ENCODE data around the gene NDFIP2.

NDFIP2 gene

GRCh38 chr13:79549355-79550106, 68.6 kb downstream of the NDFIP2 start:
- no peaks in the 10 kb centered on the region for H3K9me3 ChIP-seq (ENCODE audit: insufficient read depth, low read depth, low read length)
- no CpG with 5 or more reads among the region's 2 CpGs for WGBS (ENCODE audit: extremely low coverage, insufficient coverage, insufficient read length)
- H4K12ac ChIP-seq (ENCODE audit: low read depth, low read length) = no peak overlapping the region
- no peak overlapping the region for H2BK120ac ChIP-seq (ENCODE audit: insufficient read depth, low read length, poor library complexity)
- H3K27me3 ChIP-seq (ENCODE audit: insufficient read depth, low read length) = no peaks in the 10 kb centered on the region
- no peak overlapping the region for H3K18ac ChIP-seq (ENCODE audit: low read length)
- no peak overlapping the region for H3K4me2 ChIP-seq (ENCODE audit: low read length)
- H3K4me3 ChIP-seq (ENCODE audit: low read depth, low read length) = no peak overlapping the region
- H3K4ac ChIP-seq (ENCODE audit: low read depth, low read length) = no peak overlapping the region
- no peak overlapping the region for H3K23ac ChIP-seq (ENCODE audit: low read length)
- H3K4me1 ChIP-seq (ENCODE audit: control insufficient read depth in 1 of 2, insufficient read depth in 2 of 2, low read length in 2 of 2) = no peaks in the 10 kb centered on the region
- no peak overlapping the region for H2BK12ac ChIP-seq (ENCODE audit: low read length)
- H2AFZ ChIP-seq (ENCODE audit: insufficient read depth, low read length, poor library complexity) = no peak overlapping the region
- DNase-seq = peak in 1 of 2 donors; percentile 48
- H3K14ac ChIP-seq (ENCODE audit: low read length) = no peak overlapping the region
- H2BK5ac ChIP-seq (ENCODE audit: low read depth, low read length, poor library complexity) = no peak overlapping the region
- no peak overlapping the region for H3K9ac ChIP-seq (ENCODE audit: low read length)
- H3K79me1 ChIP-seq (ENCODE audit: low read length) = no peaks in the 10 kb centered on the region
- H3K36me3 ChIP-seq (ENCODE audit: control insufficient read depth in 1 of 2, insufficient read depth in 2 of 2, low read length in 2 of 2) = no peaks in the 10 kb centered on the region
- H4K8ac ChIP-seq (ENCODE audit: low read depth, low read length) = no peak overlapping the region
- H4K91ac ChIP-seq (ENCODE audit: low read depth, low read length) = no peak overlapping the region
- H3K27ac ChIP-seq (ENCODE audit: low read depth, low read length) = no peak overlapping the region
- no peak overlapping the region for H2AK5ac ChIP-seq (ENCODE audit: low read length)
- H3K79me2 ChIP-seq (ENCODE audit: control insufficient read depth, insufficient read depth, low read length, poor library complexity) = no peaks in the 10 kb centered on the region

- Histone ChIP-seq H3K23ac (ENCODE audit: low read length) (no peak overlapping the region), H2BK12ac (ENCODE audit: low read length) (no peak overlapping the region), H2AFZ (ENCODE audit: insufficient read depth, low read length, poor library complexity) (no peak overlapping the region), H3K9ac (ENCODE audit: low read length) (no peak overlapping the region), H2BK120ac (ENCODE audit: insufficient read depth, low read length, poor library complexity) (no peak overlapping the region), H2AK5ac (ENCODE audit: low read length) (no peak overlapping the region), H4K91ac (ENCODE audit: low read depth, low read length) (no peak overlapping the region), H4K8ac (ENCODE audit: low read depth, low read length) (no peak overlapping the region), H3K18ac (ENCODE audit: low read length) (no peak overlapping the region), H3K27ac (ENCODE audit: low read depth, low read length) (no peak overlapping the region), H3K36me3 (ENCODE audit: control insufficient read depth in 1 of 2, insufficient read depth in 2 of 2, low read length in 2 of 2) (peaks cover 10 to 21% of the 10 kb centered on the region in 2 experiments), H2BK5ac (ENCODE audit: low read depth, low read length, poor library complexity) (no peak overlapping the region), H3K14ac (ENCODE audit: low read length) (no peak overlapping the region), H3K4me2 (ENCODE audit: low read length) (no peak overlapping the region), H3K79me1 (ENCODE audit: low read length) (no peaks in the 10 kb centered on the region), H4K12ac (ENCODE audit: low read depth, low read length) (no peak overlapping the region), H3K4ac (ENCODE audit: low read depth, low read length) (no peak overlapping the region), H3K27me3 (ENCODE audit: insufficient read depth, low read length) (no peaks in the 10 kb centered on the region), H3K79me2 (ENCODE audit: control insufficient read depth, insufficient read depth, low read length, poor library complexity) (no peaks in the 10 kb centered on the region), H3K9me3 (ENCODE audit: insufficient read depth, low read depth, low read length) (peaks cover 5% of the 10 kb centered on the region), H3K4me3 (ENCODE audit: low read depth, low read length) (no peak overlapping the region), H3K4me1 (ENCODE audit: control insufficient read depth in 1 of 2, insufficient read depth in 2 of 2, low read length in 2 of 2) (peaks cover 0 to 5% of the 10 kb centered on the region in 2 experiments)
- WGBS (ENCODE audit: extremely low coverage, insufficient coverage, insufficient read length) = no CpG with 5 or more reads among the region's 2 CpGs
- DNase-seq = no peak
Observed at GRCh38 chr13:79557666-79558065, 76.7 kb downstream of the NDFIP2 start.

GRCh38 chr13:79560954-79561353, 80.0 kb downstream of the NDFIP2 start:
- Histone ChIP-seq H3K4ac (ENCODE audit: low read depth, low read length) (no peak overlapping the region), H3K23ac (ENCODE audit: low read length) (no peak overlapping the region), H3K9ac (ENCODE audit: low read length) (no peak overlapping the region), H4K91ac (ENCODE audit: low read depth, low read length) (no peak overlapping the region), H3K79me2 (ENCODE audit: control insufficient read depth, insufficient read depth, low read length, poor library complexity) (no peaks in the 10 kb centered on the region), H3K79me1 (ENCODE audit: low read length) (no peaks in the 10 kb centered on the region), H2BK120ac (ENCODE audit: insufficient read depth, low read length, poor library complexity) (no peak overlapping the region), H4K8ac (ENCODE audit: low read depth, low read length) (no peak overlapping the region), H2BK5ac (ENCODE audit: low read depth, low read length, poor library complexity) (peak overlapping the region; percentile 11), H3K9me3 (ENCODE audit: insufficient read depth, low read depth, low read length) (peaks cover 5% of the 10 kb centered on the region), H3K36me3 (ENCODE audit: control insufficient read depth in 1 of 2, insufficient read depth in 2 of 2, low read length in 2 of 2) (peaks cover 10 to 21% of the 10 kb centered on the region in 2 experiments), H3K4me2 (ENCODE audit: low read length) (no peak overlapping the region), H2AK5ac (ENCODE audit: low read length) (no peak overlapping the region), H3K27me3 (ENCODE audit: insufficient read depth, low read length) (no peaks in the 10 kb centered on the region), H3K27ac (ENCODE audit: low read depth, low read length) (no peak overlapping the region), H3K4me1 (ENCODE audit: control insufficient read depth in 1 of 2, insufficient read depth in 2 of 2, low read length in 2 of 2) (peaks cover 0 to 5% of the 10 kb centered on the region in 2 experiments), H3K4me3 (ENCODE audit: low read depth, low read length) (no peak overlapping the region), H3K14ac (ENCODE audit: low read length) (no peak overlapping the region), H2AFZ (ENCODE audit: insufficient read depth, low read length, poor library complexity) (no peak overlapping the region), H2BK12ac (ENCODE audit: low read length) (peak overlapping the region; percentile 50), H4K12ac (ENCODE audit: low read depth, low read length) (no peak overlapping the region), H3K18ac (ENCODE audit: low read length) (no peak overlapping the region)
- no CpG with 5 or more reads among the region's 2 CpGs for WGBS (ENCODE audit: extremely low coverage, insufficient coverage, insufficient read length)
- DNase-seq = peak; percentile 90 to 97

- H4K8ac ChIP-seq (ENCODE audit: low read depth, low read length) = no peak overlapping the region
- no peak overlapping the region for H2BK5ac ChIP-seq (ENCODE audit: low read depth, low read length, poor library complexity)
- H4K91ac ChIP-seq (ENCODE audit: low read depth, low read length) = no peak overlapping the region
- H3K27me3 ChIP-seq (ENCODE audit: insufficient read depth, low read length) = no peaks in the 10 kb centered on the region
- H3K14ac ChIP-seq (ENCODE audit: low read length) = no peak overlapping the region
- H3K4me2 ChIP-seq (ENCODE audit: low read length) = no peak overlapping the region
- H3K79me2 ChIP-seq (ENCODE audit: control insufficient read depth, insufficient read depth, low read length, poor library complexity) = no peaks in the 10 kb centered on the region
- peaks cover 5% of the 10 kb centered on the region for H3K9me3 ChIP-seq (ENCODE audit: insufficient read depth, low read depth, low read length)
- no peak overlapping the region for H2AK5ac ChIP-seq (ENCODE audit: low read length)
- H3K4ac ChIP-seq (ENCODE audit: low read depth, low read length) = no peak overlapping the region
- no peak overlapping the region for H2AFZ ChIP-seq (ENCODE audit: insufficient read depth, low read length, poor library complexity)
- no peak for DNase-seq
- H3K4me1 ChIP-seq (ENCODE audit: control insufficient read depth in 1 of 2, insufficient read depth in 2 of 2, low read length in 2 of 2) = peaks cover 0 to 5% of the 10 kb centered on the region in 2 experiments
- no peak overlapping the region for H2BK12ac ChIP-seq (ENCODE audit: low read length)
- no peak overlapping the region for H3K4me3 ChIP-seq (ENCODE audit: low read depth, low read length)
- H3K18ac ChIP-seq (ENCODE audit: low read length) = no peak overlapping the region
- H3K36me3 ChIP-seq (ENCODE audit: control insufficient read depth in 1 of 2, insufficient read depth in 2 of 2, low read length in 2 of 2) = peaks cover 10 to 21% of the 10 kb centered on the region in 2 experiments
- no peak overlapping the region for H3K27ac ChIP-seq (ENCODE audit: low read depth, low read length)
- no peak overlapping the region for H2BK120ac ChIP-seq (ENCODE audit: insufficient read depth, low read length, poor library complexity)
- H3K79me1 ChIP-seq (ENCODE audit: low read length) = no peaks in the 10 kb centered on the region
- H3K23ac ChIP-seq (ENCODE audit: low read length) = no peak overlapping the region
- H3K9ac ChIP-seq (ENCODE audit: low read length) = no peak overlapping the region
- H4K12ac ChIP-seq (ENCODE audit: low read depth, low read length) = no peak overlapping the region
Observed at GRCh38 chr13:79562557-79562956, 81.6 kb downstream of the NDFIP2 start.
